SK-N-SH treated with all-trans-retinoic acid at 6 μM for 48 hours (cell line): Measurements from ENCODE around the gene BECN2.

Source experiments
- ARNTL ChIP-seq: fragments of 450-650 bp; formaldehyde crosslinking; IDR thresholded peaks from 2 replicates; pipeline ENCODE4 v1.5.0; 2020; ENCODE audit warnings: low read depth, mild to moderate bottlenecking, moderate library complexity, borderline replicate concordance
- CREB5 ChIP-seq: fragments of 250-450 bp; sonication (Bioruptor Pico); IDR thresholded peaks from 2 replicates; pipeline ENCODE4 v1.5.1; 2020; ENCODE audit warnings: low read depth, mild to moderate bottlenecking, moderate library complexity
- CSDC2 ChIP-seq: fragments of 250-450 bp; sonication (Bioruptor Pico); IDR thresholded peaks from 2 replicates; pipeline ENCODE4 v1.5.0; 2020; ENCODE audit warnings: mild to moderate bottlenecking, moderate library complexity
- GLIS3 ChIP-seq: fragments of 250-450 bp; sonication (Bioruptor Pico); IDR thresholded peaks from 2 replicates; pipeline ENCODE4 v1.5.0; 2020; ENCODE audit warnings: mild to moderate bottlenecking, moderate library complexity
- OSR1 ChIP-seq: fragments of 250-450 bp; sonication (Bioruptor Pico); IDR thresholded peaks from 2 replicates; pipeline ENCODE4 v1.8.0; 2022; ENCODE audit warnings: moderate library complexity, mild to moderate bottlenecking, inconsistent platforms
- PATZ1 ChIP-seq: fragments of 250-450 bp; sonication (Bioruptor Pico); IDR thresholded peaks from 2 replicates; pipeline ENCODE4 v1.8.0; 2020; ENCODE audit warnings: mild to moderate bottlenecking, moderate library complexity, borderline replicate concordance
- RARB ChIP-seq: fragments of 250-450 bp; sonication (Bioruptor Pico); IDR thresholded peaks from 2 replicates; pipeline ENCODE4 v1.8.0; 2021; ENCODE audit warnings: mild to moderate bottlenecking, moderate library complexity
- TSHZ2 ChIP-seq: fragments of 250-450 bp; sonication (Bioruptor Pico); IDR thresholded peaks from 2 replicates; pipeline ENCODE4 v1.5.0; 2020; ENCODE audit warnings: mild to moderate bottlenecking, moderate library complexity
- ZC3H10 ChIP-seq: fragments of 250-450 bp; sonication (Bioruptor Pico); IDR thresholded peaks from 2 replicates; pipeline ENCODE4 v1.5.1; 2021; ENCODE audit warnings: mild to moderate bottlenecking, moderate library complexity
- ZFP3 ChIP-seq: fragments of 250-450 bp; sonication (Bioruptor Pico); IDR thresholded peaks from 2 replicates; pipeline ENCODE4 v1.5.0; 2020; ENCODE audit warnings: mild to moderate bottlenecking, moderate library complexity
- ZNF8 ChIP-seq: fragments of 450-650 bp; formaldehyde crosslinking; IDR thresholded peaks from 2 replicates; pipeline ENCODE4 v1.5.0; 2020; ENCODE audit warnings: mild to moderate bottlenecking, moderate library complexity

- TF ChIP-seq ZC3H10 (CRISPR knock-in tag) = no peak
- TF ChIP-seq CSDC2 (CRISPR knock-in tag) = no peak
- TF ChIP-seq ZNF8 (CRISPR knock-in tag) = no peak
- TF ChIP-seq ARNTL (CRISPR knock-in tag) = no peak
- no peak for TF ChIP-seq CREB5 (CRISPR knock-in tag)
- no peak for TF ChIP-seq ZFP3
- no peak for TF ChIP-seq OSR1
- no peak for TF ChIP-seq GLIS3 (CRISPR knock-in tag)
- TF ChIP-seq PATZ1 (CRISPR knock-in tag) = no peak
- TF ChIP-seq RARB (CRISPR knock-in tag) = no peak
- TF ChIP-seq TSHZ2 (CRISPR knock-in tag) = no peak
Observed at GRCh38 chr1:241934866-241935265, 22.7 kb upstream of the BECN2 start.
